Karpas-422 (cell line): ENCODE data around the gene ACOT7. TPM values are rescaled to one million over a fixed set of nuclear protein-coding genes. Genes with fewer than 3 reads are reported as not detected.

Source experiments
- DNase-seq: peaks from one replicate; pipeline ENCODE4 v3.0.0-alpha.2; 2015
- H2AFZ ChIP-seq: fragments of 200-600 bp; sonication (generic); 2 replicates; pipeline ENCODE4 v1.6.1; 2014; ENCODE audit warnings: antibody characterized with exemption, low read length, mixed read lengths
- H3K27ac ChIP-seq: fragments of 200-600 bp; sonication (generic); 2 replicates; pipeline ENCODE4 v1.5.1; 2014; ENCODE audit warnings: mild to moderate bottlenecking, low read length, moderate library complexity
- H3K27me3 ChIP-seq: fragments of 200-600 bp; sonication (generic); 2 replicates; pipeline ENCODE4 v1.6.1; 2014; ENCODE audit warnings: low read length, mixed read lengths
- H3K36me3 ChIP-seq: fragments of 200-600 bp; sonication (generic); 2 replicates; pipeline ENCODE4 v1.6.1; 2014; ENCODE audit warnings: low read length, mixed read lengths; ENCODE audit not compliant: insufficient read depth
- H3K4me1 ChIP-seq: fragments of 200-600 bp; sonication (generic); 2 replicates; pipeline ENCODE4 v1.6.1; 2014; ENCODE audit warnings: mild to moderate bottlenecking, low read length, mixed read lengths
- H3K4me2 ChIP-seq: fragments of 200-600 bp; sonication (generic); 2 replicates; pipeline ENCODE4 v1.6.1; 2014; ENCODE audit warnings: low read length, low read depth, mild to moderate bottlenecking; ENCODE audit not compliant: poor library complexity, severe bottlenecking
- H3K4me3 ChIP-seq: fragments of 200-600 bp; sonication (generic); 2 replicates; pipeline ENCODE4 v1.5.1; 2014; ENCODE audit warnings: mild to moderate bottlenecking, antibody characterized with exemption, low read length, mixed read lengths
- H3K79me2 ChIP-seq: fragments of 200-600 bp; sonication (generic); 2 replicates; pipeline ENCODE4 v1.6.1; 2014; ENCODE audit warnings: mild to moderate bottlenecking, low read length, mixed read lengths
- H3K9ac ChIP-seq: fragments of 200-600 bp; sonication (generic); 2 replicates; pipeline ENCODE4 v1.6.0; 2014; ENCODE audit warnings: low read length
- H3K9me2 ChIP-seq: fragments of 200-600 bp; sonication (generic), shearing (Covaris generic); replicated peaks from 2 replicates; pipeline ENCODE4 v1.6.0; 2014; ENCODE audit warnings: mild to moderate bottlenecking, low read length, moderate library complexity; ENCODE audit not compliant: insufficient read depth
- H3K9me3 ChIP-seq: fragments of 300-700, 200-600 bp; sonication (generic); 2 replicates; pipeline ENCODE4 v1.6.1; 2014; ENCODE audit warnings: low read length, mixed read lengths
- H4K20me1 ChIP-seq: fragments of 200-600 bp; sonication (generic); 2 replicates; pipeline ENCODE4 v1.6.1; 2014; ENCODE audit warnings: mild to moderate bottlenecking, antibody characterized with exemption, low read length, low read depth; ENCODE audit not compliant: insufficient read depth
- total RNA-seq: library from RNA; depleted of rRNA; stranded (reverse); fragments of >200 nt; shearing (Covaris generic); gene quantifications from 2 replicates; pipeline ENCODE4 v1.2.3, GENCODE V29; 2014; ENCODE audit warnings: low replicate concordance

Gene ACOT7
- total RNA-seq, 1 experiment from 2014 or later = 11.8 TPM

DNA sequence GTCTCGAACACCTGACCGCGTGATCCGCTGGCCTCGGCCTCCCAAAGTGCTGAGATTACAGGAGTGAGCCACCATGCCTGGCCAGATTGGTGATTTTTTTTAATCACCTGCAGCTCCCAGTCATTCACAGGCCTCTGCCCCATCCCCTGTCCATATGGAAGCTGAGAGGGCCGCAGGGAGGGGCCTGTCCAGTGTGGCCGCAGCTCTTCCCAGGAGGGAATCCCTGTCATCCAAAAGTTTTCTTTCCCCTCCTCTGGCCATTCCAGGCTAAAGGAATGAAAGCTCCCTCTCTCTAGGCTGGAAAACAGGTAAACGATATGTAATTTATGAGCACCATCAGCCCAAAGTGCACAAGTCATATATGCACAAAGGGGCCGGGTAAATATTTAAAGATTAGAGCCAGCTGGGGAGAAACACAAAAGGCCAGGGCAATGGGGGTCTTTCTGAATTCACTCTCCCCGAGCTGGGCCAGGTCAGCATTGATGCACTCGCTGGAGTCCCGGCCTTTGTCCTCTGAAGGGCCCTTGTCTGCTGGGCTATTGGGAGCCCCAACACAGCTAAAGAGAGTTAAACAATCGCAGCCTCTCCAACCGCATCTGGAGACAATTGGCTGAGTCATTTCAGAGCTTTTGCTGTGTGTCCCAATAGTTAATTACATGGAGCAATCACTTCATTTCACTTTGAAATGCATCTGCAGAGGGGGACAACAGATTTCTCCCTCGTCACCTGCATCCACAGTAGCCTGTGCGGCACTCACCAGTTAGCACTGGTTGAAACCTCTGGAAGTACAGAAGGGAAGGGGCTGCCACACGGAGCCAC is 153.4 kb downstream of the ACOT7 start:
- Histone ChIP-seq H3K36me3 (no peaks in the 10 kb centered on the region), H3K4me2 (no peak overlapping the region), H3K9me3 (no peaks in the 10 kb centered on the region), H3K9me2 (no peaks in the 10 kb centered on the region), H3K4me1 (peaks cover 5% of the 10 kb centered on the region), H4K20me1 (no peaks in the 10 kb centered on the region; the same call in 1 of the 2 replicates), H3K4me3 (no peak overlapping the region), H3K27ac (no peak overlapping the region), H3K27me3 (no peaks in the 10 kb centered on the region), H3K9ac (no peak overlapping the region), H3K79me2 (peaks cover 3% of the 10 kb centered on the region), H2AFZ (no peak overlapping the region)
- no peak for DNase-seq

DNA sequence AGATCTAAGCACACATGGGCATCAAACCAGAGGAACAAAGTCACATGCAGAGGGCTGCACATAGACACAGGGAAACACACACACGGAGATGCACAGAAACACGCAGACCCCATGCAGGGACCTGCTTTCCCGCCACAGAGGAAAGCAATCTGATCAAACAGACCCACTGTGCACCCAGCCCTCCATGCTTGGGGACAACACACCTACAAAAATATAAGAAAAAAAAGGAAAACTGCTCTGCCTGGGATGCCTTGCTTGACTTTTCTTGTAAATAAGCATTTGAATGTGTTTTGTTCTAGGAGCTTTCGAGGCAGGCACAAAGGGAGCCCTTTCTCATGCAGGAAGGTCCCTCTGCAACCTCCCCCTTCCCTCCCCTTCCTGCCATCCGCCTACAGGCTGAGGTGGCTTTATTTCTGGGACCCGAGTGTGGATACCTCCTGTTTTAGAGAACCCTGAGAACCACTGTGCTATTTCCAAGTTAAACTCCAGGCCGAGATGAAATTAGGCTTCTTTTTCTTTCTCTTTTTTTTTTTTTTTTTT is 154.3 kb downstream of the ACOT7 start:
- no peak overlapping the region for H3K4me3 ChIP-seq
- no peaks in the 10 kb centered on the region for H3K27me3 ChIP-seq
- no peak overlapping the region; the same call in 1 of the 2 replicates for H3K9ac ChIP-seq
- H3K27ac ChIP-seq = no peak overlapping the region
- DNase-seq = no peak
- no peaks in the 10 kb centered on the region for H3K9me3 ChIP-seq
- H3K79me2 ChIP-seq = peaks cover 12% of the 10 kb centered on the region
- H3K9me2 ChIP-seq = no peaks in the 10 kb centered on the region
- H3K4me1 ChIP-seq = peaks cover 11% of the 10 kb centered on the region
- H4K20me1 ChIP-seq = no peaks in the 10 kb centered on the region; the same call in 1 of the 2 replicates
- H2AFZ ChIP-seq = no peak overlapping the region
- H3K4me2 ChIP-seq = no peak overlapping the region
- H3K36me3 ChIP-seq = 0 out of 2 replicates have a peak, but pooled peaks cover under 1% of the 10 kb centered on the region

DNA sequence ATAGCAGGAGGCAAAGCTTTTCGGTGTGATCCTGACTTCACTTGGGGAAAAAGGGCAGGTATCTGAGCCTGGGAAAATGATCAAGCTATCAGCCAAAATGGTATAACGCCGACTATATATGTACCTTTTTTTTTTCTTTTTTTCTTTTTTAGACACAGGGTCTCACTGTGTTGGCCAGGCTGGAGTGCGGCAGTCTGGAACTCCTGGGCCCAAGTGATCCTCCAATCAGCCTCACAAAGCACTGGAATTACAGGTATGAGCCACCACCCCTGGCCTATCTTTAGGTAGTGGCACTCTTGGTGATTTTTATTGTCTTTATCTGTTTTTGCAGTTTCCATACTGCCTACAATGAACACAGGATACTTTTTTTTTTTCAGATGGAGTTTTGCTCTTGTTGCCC is 156.5 kb downstream of the ACOT7 start:
- Histone ChIP-seq H3K4me1 (peaks cover 15% of the 10 kb centered on the region), H3K9me3 (no peaks in the 10 kb centered on the region), H3K4me2 (no peak overlapping the region), H3K9me2 (no peaks in the 10 kb centered on the region), H3K79me2 (peaks cover 25% of the 10 kb centered on the region), H4K20me1 (peaks cover 7% of the 10 kb centered on the region), H3K36me3 (peaks cover 14% of the 10 kb centered on the region), H3K27ac (no peak overlapping the region), H3K4me3 (no peak overlapping the region), H3K27me3 (no peaks in the 10 kb centered on the region), H3K9ac (no peak overlapping the region), H2AFZ (no peak overlapping the region)
- no peak for DNase-seq

DNA sequence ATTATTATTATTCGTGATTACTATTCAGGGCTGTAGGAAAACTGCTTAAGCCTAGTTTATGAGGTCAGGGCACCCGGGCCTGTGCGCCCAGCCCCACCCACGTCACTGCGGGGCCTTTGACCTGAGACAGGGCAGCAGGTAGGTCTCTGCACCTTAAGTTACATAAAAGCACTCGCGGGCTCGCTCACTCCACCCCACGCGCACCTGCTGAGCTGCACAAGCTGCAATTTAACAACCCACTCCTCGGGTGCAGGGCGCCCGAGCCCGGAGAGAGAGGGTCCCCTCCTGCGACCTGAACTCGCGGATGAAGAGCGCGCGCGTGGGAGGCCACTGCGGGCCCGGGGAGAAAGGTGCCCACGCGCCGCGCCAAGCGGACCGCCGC is 158.3 kb downstream of the ACOT7 start:
- Histone ChIP-seq H3K9ac (peak overlapping the region; percentile 80), H2AFZ (no peak overlapping the region), H4K20me1 (peaks cover 7% of the 10 kb centered on the region), H3K4me2 (peak overlapping the region; percentile 97), H3K4me3 (peak overlapping the region; percentile 88), H3K4me1 (peaks cover 15% of the 10 kb centered on the region), H3K9me3 (no peaks in the 10 kb centered on the region), H3K9me2 (no peaks in the 10 kb centered on the region), H3K27me3 (no peaks in the 10 kb centered on the region), H3K36me3 (peaks cover 23% of the 10 kb centered on the region), H3K27ac (peak overlapping the region; percentile 33; the same call in 1 of the 2 replicates), H3K79me2 (peaks cover 31% of the 10 kb centered on the region)
- peak; percentile 63 for DNase-seq

DNA sequence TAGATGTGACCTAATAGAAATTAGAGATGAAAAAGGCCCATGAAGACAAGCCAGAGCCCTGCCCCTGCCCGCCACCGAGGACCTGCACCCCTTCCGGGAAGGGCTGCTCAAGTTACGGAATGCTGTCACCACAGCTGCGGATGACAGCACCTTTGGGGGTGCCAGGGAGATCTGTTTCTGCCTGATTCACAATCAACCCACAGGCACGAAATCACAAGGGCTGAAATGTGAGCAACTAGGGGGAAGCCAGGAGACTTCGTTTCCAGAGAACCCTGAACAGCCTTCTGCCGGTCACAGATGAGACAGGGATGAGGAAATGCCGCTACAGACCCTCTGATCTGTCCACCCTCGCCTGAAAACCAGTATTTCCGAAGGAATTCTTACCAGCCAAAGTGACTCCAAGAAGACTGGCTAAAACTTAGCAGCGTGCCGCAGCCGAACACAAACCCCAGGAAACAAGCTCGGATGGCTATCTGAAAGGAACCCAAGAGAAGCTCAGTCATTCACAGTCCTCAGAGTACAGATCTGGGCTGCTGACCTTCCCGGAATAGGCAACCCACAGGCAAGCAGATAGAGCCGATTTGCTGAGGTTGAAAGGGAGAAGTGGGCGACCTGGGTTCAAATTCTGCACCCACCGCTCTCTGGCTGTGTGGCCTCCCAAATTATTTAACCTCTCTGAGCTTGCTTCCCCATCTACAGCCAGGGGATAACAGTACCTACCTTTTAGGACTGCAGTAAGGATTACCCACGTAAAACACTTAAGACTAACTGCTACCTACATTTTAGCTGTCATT is 158.9 kb downstream of the ACOT7 start:
- peaks cover 7% of the 10 kb centered on the region for H4K20me1 ChIP-seq
- H3K4me3 ChIP-seq = peak overlapping the region; percentile 88
- H3K27me3 ChIP-seq = no peaks in the 10 kb centered on the region
- peaks cover 31% of the 10 kb centered on the region for H3K79me2 ChIP-seq
- H3K4me2 ChIP-seq = peak overlapping the region; percentile 97
- peak overlapping the region; percentile 80 for H3K9ac ChIP-seq
- H3K4me1 ChIP-seq = peaks cover 15% of the 10 kb centered on the region
- peak; percentile 59 for DNase-seq
- H3K36me3 ChIP-seq = peaks cover 23% of the 10 kb centered on the region
- H3K27ac ChIP-seq = peak overlapping the region; percentile 33; the same call in 1 of the 2 replicates
- H2AFZ ChIP-seq = no peak overlapping the region
- H3K9me2 ChIP-seq = no peaks in the 10 kb centered on the region
- H3K9me3 ChIP-seq = no peaks in the 10 kb centered on the region

DNA sequence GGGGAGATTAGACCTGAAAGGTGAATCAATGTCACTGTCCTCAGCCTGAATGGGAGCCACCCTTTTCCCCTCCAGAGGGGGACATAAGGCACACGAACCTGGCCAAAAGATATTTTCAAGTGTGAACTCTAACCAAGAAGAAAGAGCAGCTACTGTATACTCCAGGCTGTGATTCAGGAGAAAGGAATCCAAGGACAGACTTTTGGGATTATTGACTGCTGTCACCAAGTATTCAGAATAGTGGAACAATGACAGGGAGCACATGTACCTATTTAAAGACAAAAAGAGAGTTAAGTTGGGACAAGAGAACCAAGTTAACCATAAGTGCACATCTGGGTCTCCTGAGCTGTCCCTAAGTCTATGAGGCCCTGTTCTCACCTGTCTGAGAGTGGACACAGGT is 160.2 kb downstream of the ACOT7 start:
- Histone ChIP-seq H3K27ac (no peak overlapping the region), H2AFZ (no peak overlapping the region), H3K4me3 (no peak overlapping the region), H3K9ac (0 out of 2 replicates have a peak overlapping the region, but pooled peaks have one; percentile 7), H3K27me3 (no peaks in the 10 kb centered on the region), H3K9me3 (no peaks in the 10 kb centered on the region), H3K9me2 (no peaks in the 10 kb centered on the region), H4K20me1 (peaks cover 7% of the 10 kb centered on the region), H3K36me3 (peaks cover 23% of the 10 kb centered on the region), H3K4me2 (no peak overlapping the region), H3K79me2 (peaks cover 31% of the 10 kb centered on the region), H3K4me1 (peaks cover 15% of the 10 kb centered on the region)
- DNase-seq = no peak

DNA sequence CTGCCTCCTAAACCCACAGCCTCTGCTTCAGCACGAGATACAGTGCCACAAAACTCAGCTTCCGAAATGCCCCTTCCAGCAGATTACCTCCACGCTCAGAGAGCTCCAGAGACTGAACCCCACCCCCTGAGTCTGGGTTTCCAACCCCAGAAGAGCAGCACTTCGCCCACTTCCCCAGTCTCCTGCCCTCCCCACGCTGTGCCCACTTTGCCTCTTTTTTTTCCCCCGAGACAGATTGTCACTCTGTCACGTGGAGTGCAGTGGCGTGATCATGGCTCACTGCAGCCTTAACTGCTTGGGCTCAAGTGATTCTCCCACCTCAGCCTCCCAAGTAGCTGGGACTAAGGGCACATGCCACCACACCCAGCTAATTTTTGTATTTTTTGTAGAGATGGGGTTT is 167.9 kb downstream of the ACOT7 start:
- H3K79me2 ChIP-seq = no peaks in the 10 kb centered on the region
- peaks cover 26% of the 10 kb centered on the region; the same call in 1 of the 2 replicates for H3K36me3 ChIP-seq
- peaks cover 5% of the 10 kb centered on the region; the same call in 1 of the 2 replicates for H4K20me1 ChIP-seq
- DNase-seq = no peak
- H3K4me2 ChIP-seq = no peak overlapping the region
- no peak overlapping the region for H2AFZ ChIP-seq
- no peak overlapping the region for H3K4me3 ChIP-seq
- no peaks in the 10 kb centered on the region for H3K9me3 ChIP-seq
- H3K9me2 ChIP-seq = no peaks in the 10 kb centered on the region
- H3K9ac ChIP-seq = no peak overlapping the region
- no peak overlapping the region for H3K27ac ChIP-seq
- H3K4me1 ChIP-seq = no peaks in the 10 kb centered on the region
- H3K27me3 ChIP-seq = no peaks in the 10 kb centered on the region

DNA sequence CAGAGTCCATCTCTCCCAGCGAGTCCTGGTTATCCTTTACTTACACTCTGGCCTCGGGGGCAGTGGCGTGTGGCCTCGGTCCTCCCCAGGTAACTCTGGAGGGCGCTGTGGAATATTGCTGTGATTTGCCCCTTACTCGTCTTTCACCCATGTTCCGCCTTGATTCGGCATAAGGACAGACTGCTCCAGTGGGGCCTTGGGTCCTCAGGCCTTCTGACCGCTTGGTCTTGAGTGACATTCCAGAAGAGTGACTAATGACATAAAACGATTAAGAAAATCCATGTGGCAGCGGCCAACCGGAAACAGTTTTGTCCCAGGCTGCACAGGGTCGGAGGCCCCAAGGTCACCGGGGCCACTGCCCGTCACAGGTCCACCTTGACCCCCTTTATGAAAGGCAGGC is 168.8 kb downstream of the ACOT7 start:
- no peaks in the 10 kb centered on the region for H3K9me2 ChIP-seq
- peaks cover 26% of the 10 kb centered on the region; the same call in 1 of the 2 replicates for H3K36me3 ChIP-seq
- no peak overlapping the region for H3K4me3 ChIP-seq
- H3K9ac ChIP-seq = no peak overlapping the region
- H3K4me2 ChIP-seq = no peak overlapping the region
- no peaks in the 10 kb centered on the region for H3K27me3 ChIP-seq
- H4K20me1 ChIP-seq = peaks cover 5% of the 10 kb centered on the region; the same call in 1 of the 2 replicates
- H3K79me2 ChIP-seq = no peaks in the 10 kb centered on the region
- H2AFZ ChIP-seq = no peak overlapping the region
- no peak overlapping the region for H3K27ac ChIP-seq
- no peaks in the 10 kb centered on the region for H3K9me3 ChIP-seq
- H3K4me1 ChIP-seq = no peaks in the 10 kb centered on the region
- no peak for DNase-seq
